ENCODE results near the gene ADCK2. TPM values are rescaled to one million over a fixed set of nuclear protein-coding genes. Genes with fewer than 3 reads are reported as not detected.
"Not testable (repeated sequence)": the region's sequence is repeated elsewhere in the genome, so short reads cannot be mapped to it uniquely, and the experiment has no call there.

Gene ADCK2
- total RNA-seq, 1 donor from 2014 or later = 21.1 TPM

DNA sequence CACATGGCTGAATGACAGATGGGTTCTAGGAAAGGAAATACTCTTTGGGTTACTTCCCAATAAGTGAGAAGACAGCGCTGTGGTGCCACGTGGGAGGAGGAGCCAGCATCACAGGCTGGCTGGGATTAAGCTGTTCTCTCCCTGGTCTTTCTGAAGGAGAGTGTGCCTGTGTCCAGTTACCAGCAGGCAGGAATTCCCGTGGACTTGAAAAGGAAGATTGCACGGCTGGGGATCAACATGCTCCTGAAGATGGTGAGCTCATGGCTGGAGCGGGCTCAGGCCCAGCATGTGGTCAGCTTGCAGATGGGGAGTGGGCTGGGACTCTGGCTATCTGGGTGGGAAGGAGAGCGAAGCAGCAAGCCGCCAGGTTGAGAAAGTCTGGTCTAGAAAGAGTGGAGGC, 8.1 kb downstream of the ADCK2 start:
- peaks cover 24% of the 10 kb centered on the region for H3K36me3 Mint-ChIP-seq (ENCODE audit: low read depth)

GRCh38 chr7:140681766-140682165, 9.0 kb downstream of the ADCK2 start:
- intact Hi-C loops (cut with micrococcal nuclease) = no loop called here
- Mint-ChIP-seq H3K4me3 (no peak overlapping the region), H3K36me3 (ENCODE audit: low read depth) (peaks cover 24% of the 10 kb centered on the region), H3K27me3 (ENCODE audit: insufficient read depth) (no peaks in the 10 kb centered on the region), H3K27ac (no peak overlapping the region), H3K9me3 (no peaks in the 10 kb centered on the region), H3K4me1 (ENCODE audit: low read depth) (no peaks in the 10 kb centered on the region)
- no peak for DNase-seq (ENCODE audit: low spot score)

More for the DNA sequence above, 8.1 kb downstream of the ADCK2 start:
- H3K27me3 Mint-ChIP-seq (ENCODE audit: insufficient read depth) = no peaks in the 10 kb centered on the region
- H3K9me3 Mint-ChIP-seq = no peaks in the 10 kb centered on the region
- no peak overlapping the region for H3K27ac Mint-ChIP-seq
- DNase-seq (ENCODE audit: low spot score) = no peak
- H3K4me1 Mint-ChIP-seq (ENCODE audit: low read depth) = no peaks in the 10 kb centered on the region
- no peak overlapping the region for H3K4me3 Mint-ChIP-seq
- intact Hi-C loops (cut with micrococcal nuclease) = no loop called here

- DNase-seq (ENCODE audit: low spot score) = no peak
- H3K36me3 Mint-ChIP-seq (ENCODE audit: low read depth) = peaks cover 13% of the 10 kb centered on the region
- no peaks in the 10 kb centered on the region for H3K9me3 Mint-ChIP-seq
- H3K4me1 Mint-ChIP-seq (ENCODE audit: low read depth) = no peaks in the 10 kb centered on the region
- H3K27me3 Mint-ChIP-seq (ENCODE audit: insufficient read depth) = no peaks in the 10 kb centered on the region
- intact Hi-C loops (cut with micrococcal nuclease) = no loop called here
- H3K4me3 Mint-ChIP-seq = no peak overlapping the region
- H3K27ac Mint-ChIP-seq = no peak overlapping the region
Observed at GRCh38 chr7:140683657-140684056, 10.9 kb downstream of the ADCK2 start.

DNA sequence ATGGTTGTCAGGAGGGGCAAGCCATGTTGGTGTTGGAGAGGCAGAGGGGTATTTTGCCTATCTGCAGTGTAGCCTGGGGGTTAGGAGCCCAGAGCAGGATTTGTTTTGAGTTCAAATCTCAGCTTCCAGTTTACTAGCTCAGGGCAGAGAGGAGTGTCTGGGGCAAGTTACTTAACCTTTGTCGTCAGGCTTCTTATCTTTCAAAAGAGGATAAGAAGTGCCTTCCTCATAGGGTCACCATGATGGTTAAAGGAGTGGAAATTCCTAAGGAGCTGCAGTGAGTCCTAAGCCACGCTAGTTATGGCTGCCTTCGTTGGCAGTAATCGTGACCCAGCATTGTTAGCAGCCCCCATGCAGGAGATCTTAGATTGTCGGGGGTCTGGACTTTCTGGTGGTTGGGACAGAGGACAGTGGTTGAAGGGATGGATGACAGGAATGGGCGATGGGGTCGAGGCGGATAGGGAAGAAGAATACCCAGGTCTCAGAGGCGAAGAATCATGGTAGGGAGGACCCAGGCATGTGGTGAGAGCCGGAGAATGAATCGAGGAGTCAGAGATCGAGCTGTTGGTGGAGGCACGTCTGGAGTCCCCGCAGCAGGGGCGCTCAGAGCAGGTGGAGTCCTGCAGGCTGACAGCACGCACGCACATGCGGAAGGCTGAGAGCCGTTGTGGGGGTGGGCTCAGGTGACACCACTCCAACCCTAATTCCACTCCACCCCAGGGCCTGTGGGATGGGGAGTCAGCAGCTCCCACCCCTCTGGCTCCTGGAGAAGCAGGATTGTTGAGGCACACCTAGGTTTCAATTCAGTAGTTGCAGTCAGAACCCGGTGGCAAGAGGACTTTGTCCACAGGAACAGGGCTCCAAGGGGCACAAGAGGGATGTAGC, 11.6 kb downstream of the ADCK2 start:
- Mint-ChIP-seq H3K27me3 (ENCODE audit: insufficient read depth) (no peaks in the 10 kb centered on the region), H3K4me3 (no peak overlapping the region), H3K9me3 (no peaks in the 10 kb centered on the region), H3K27ac (no peak overlapping the region), H3K36me3 (ENCODE audit: low read depth) (peaks cover 11% of the 10 kb centered on the region), H3K4me1 (ENCODE audit: low read depth) (no peaks in the 10 kb centered on the region)
- intact Hi-C loops (cut with micrococcal nuclease) = no loop called here
- no peak for DNase-seq (ENCODE audit: low spot score)

DNA sequence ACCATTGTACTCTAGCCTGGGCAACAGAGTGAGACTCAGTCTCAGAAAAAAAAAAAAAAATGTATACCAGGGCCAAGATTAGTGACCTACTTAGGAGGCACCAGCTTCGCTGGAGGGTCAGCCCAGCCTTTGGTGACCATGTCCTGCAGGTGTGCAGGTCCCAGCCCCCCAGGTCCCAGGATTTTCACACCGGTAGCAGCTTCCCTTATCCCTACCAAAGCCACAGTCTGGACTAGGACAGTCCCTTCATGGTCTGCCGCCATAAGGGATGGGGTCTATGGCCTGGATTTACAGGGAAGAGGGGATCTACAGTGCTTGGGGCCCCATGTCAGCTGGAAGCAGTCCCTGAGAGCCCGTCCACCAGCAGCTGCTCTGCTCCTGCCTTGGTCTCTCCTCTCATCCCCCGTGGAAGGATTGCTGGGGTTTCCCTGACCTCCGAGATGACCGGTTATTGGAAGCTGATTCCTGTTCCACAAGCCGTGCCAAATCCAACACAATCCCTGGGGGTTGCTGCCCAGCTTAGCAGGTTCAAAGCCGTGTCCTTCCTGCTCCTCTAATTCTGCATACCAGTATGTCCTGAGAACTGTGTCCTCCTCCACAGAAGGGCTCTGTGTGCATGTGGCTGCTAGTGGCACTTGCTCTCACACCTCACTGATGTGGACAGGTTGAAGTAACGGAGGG, 12.8 kb downstream of the ADCK2 start:
- no peak for DNase-seq (ENCODE audit: low spot score)
- Mint-ChIP-seq H3K4me3 (no peak overlapping the region), H3K4me1 (ENCODE audit: low read depth) (no peaks in the 10 kb centered on the region), H3K27me3 (ENCODE audit: insufficient read depth) (no peaks in the 10 kb centered on the region), H3K27ac (no peak overlapping the region), H3K9me3 (no peaks in the 10 kb centered on the region), H3K36me3 (ENCODE audit: low read depth) (peaks cover 11% of the 10 kb centered on the region)
- intact Hi-C loops (cut with micrococcal nuclease) = no loop called here

DNA sequence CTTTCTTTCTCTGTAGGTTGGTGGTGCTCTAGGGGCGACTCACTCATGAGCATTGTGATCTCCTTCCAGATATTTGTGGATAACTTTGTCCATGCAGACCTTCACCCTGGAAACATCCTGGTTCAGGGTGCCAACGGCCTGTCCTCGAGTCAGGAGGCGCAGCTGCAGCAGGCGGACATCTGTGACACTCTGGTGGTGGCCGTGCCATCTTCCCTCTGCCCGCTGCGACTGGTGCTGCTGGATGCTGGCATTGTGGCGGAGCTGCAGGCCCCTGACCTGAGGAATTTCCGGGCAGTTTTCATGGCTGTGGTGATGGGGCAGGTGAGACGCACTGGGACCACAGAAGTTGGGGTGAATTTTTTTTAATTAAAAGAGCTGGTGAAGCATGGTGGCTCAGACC, 14.2 kb downstream of the ADCK2 start:
- no peaks in the 10 kb centered on the region for H3K27me3 Mint-ChIP-seq (ENCODE audit: insufficient read depth)
- no peak overlapping the region for H3K27ac Mint-ChIP-seq
- intact Hi-C loops (cut with micrococcal nuclease) = no loop called here
- H3K4me3 Mint-ChIP-seq = no peak overlapping the region
- no peaks in the 10 kb centered on the region for H3K4me1 Mint-ChIP-seq (ENCODE audit: low read depth)
- no peaks in the 10 kb centered on the region for H3K9me3 Mint-ChIP-seq
- no peak for DNase-seq (ENCODE audit: low spot score)
- H3K36me3 Mint-ChIP-seq (ENCODE audit: low read depth) = peaks cover 6% of the 10 kb centered on the region

DNA sequence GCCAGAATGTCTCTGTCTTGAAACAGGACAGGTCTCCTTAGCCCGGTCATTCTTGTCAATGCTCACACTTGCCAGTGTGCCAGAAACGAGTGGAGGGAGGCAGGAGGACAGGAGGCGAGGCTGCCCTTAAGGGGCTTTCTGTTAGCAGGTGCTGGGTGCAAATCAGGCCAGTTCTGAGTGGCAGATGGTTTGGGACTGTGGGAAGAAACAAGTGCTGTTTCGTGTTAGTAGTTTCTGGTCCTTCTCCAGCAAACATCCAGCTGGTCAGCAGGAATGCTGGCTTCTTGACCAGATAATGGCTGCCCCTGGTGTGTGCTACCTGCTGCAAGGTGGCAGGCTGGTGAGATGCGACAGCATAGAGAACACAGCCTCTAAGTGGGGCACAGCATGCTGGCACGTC, 15.6 kb downstream of the ADCK2 start:
- H3K4me3 Mint-ChIP-seq = no peak overlapping the region
- H3K36me3 Mint-ChIP-seq (ENCODE audit: low read depth) = peaks cover 7% of the 10 kb centered on the region
- H3K9me3 Mint-ChIP-seq = no peaks in the 10 kb centered on the region
- no peak for DNase-seq (ENCODE audit: low spot score)
- no peaks in the 10 kb centered on the region for H3K4me1 Mint-ChIP-seq (ENCODE audit: low read depth)
- no peaks in the 10 kb centered on the region for H3K27me3 Mint-ChIP-seq (ENCODE audit: insufficient read depth)
- H3K27ac Mint-ChIP-seq = no peak overlapping the region
- intact Hi-C loops (cut with micrococcal nuclease) = no loop called here

DNA sequence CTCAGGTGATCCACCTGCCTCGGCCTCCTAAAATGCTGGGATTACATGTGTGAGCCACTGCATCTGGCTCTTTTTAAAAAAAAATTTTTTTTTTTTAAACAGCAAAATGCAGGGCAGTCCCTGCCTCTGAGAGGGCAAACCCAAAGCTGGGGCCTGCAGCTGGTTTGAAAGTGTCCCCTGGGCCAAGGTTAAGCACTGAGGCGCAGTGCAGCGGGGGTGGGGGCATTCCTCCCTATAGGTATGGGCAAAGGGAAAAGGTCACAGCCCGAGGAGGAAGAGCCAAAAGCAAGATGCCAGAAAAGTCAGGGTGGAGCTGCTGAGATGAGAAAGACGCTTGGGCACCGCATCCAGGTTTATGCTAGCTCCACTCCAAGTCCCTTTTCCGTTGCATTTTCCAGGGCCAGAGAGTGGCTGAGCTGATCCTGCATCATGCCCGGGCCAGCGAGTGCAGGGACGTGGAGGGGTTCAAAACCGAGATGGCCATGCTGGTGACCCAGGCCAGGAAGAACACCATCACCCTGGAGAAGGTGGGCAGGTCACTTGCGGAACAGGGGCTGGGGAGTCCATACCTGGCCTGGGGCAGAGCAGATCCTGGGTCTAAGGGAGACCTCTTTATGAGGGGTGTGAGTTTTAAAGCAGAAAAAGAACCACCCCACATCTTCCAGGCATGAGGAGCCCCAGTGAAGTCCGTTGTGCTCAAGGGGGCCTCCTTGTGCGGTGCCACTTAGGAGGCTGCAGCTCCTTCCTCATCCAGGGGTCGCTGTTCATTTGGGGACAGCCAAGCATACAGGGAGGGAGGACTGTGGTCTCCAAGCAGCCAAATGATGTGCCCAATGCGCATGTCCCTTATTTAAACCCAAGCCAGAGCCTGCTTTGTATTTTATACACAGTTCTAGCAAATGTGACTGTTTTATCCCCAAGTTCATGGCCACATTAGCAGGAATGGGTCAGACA, 16.7 kb downstream of the ADCK2 start:
- no peak overlapping the region for H3K4me3 Mint-ChIP-seq
- H3K36me3 Mint-ChIP-seq (ENCODE audit: low read depth) = peaks cover 6% of the 10 kb centered on the region
- H3K27ac Mint-ChIP-seq = no peak overlapping the region
- DNase-seq (ENCODE audit: low spot score) = no peak
- no peaks in the 10 kb centered on the region for H3K27me3 Mint-ChIP-seq (ENCODE audit: insufficient read depth)
- H3K4me1 Mint-ChIP-seq (ENCODE audit: low read depth) = no peaks in the 10 kb centered on the region
- H3K9me3 Mint-ChIP-seq = no peaks in the 10 kb centered on the region
- intact Hi-C loops (cut with micrococcal nuclease) = loop anchor here (10.0 kb wide), 1 partner anchor 865 kb away; the partner anchor contains the start of gene AGK

GRCh38 chr7:140691376-140692045, 18.8 kb downstream of the ADCK2 start:
- Mint-ChIP-seq H3K4me3 (no peak overlapping the region), H3K36me3 (ENCODE audit: low read depth) (peaks cover 6% of the 10 kb centered on the region), H3K9me3 (no peaks in the 10 kb centered on the region), H3K27me3 (ENCODE audit: insufficient read depth) (no peaks in the 10 kb centered on the region), H3K27ac (no peak overlapping the region), H3K4me1 (ENCODE audit: low read depth) (peaks cover 10% of the 10 kb centered on the region)
- DNase-seq (ENCODE audit: low spot score) = no peak
- intact Hi-C loops (cut with micrococcal nuclease) = loop anchor here (10.0 kb wide), 1 partner anchor 863 kb away; the partner anchor contains the start of gene AGK

GRCh38 chr7:140693849-140694248, 21.1 kb downstream of the ADCK2 start:
- not testable (repeated sequence) for H3K27ac Mint-ChIP-seq; H3K4me3 Mint-ChIP-seq; DNase-seq (ENCODE audit: low spot score); H3K27me3 Mint-ChIP-seq (ENCODE audit: insufficient read depth); H3K9me3 Mint-ChIP-seq
- intact Hi-C loops (cut with micrococcal nuclease) = loop anchor here (10.0 kb wide), 1 partner anchor 861 kb away; the partner anchor contains the start of gene AGK
- Mint-ChIP-seq H3K36me3 (ENCODE audit: low read depth) (peaks cover 15% of the 10 kb centered on the region), H3K4me1 (ENCODE audit: low read depth) (peaks cover 22% of the 10 kb centered on the region)

GRCh38 chr7:140694592-140694991, 21.8 kb downstream of the ADCK2 start:
- Mint-ChIP-seq H3K4me3 (no peak overlapping the region), H3K36me3 (ENCODE audit: low read depth) (peaks cover 20% of the 10 kb centered on the region), H3K4me1 (ENCODE audit: low read depth) (peaks cover 27% of the 10 kb centered on the region), H3K27ac (no peak overlapping the region), H3K9me3 (no peaks in the 10 kb centered on the region), H3K27me3 (ENCODE audit: insufficient read depth) (no peaks in the 10 kb centered on the region)
- no peak for DNase-seq (ENCODE audit: low spot score)
- intact Hi-C loops (cut with micrococcal nuclease) = loop anchor here (10.0 kb wide), 1 partner anchor 860 kb away; the partner anchor contains the start of gene AGK

GRCh38 chr7:140695381-140695780, 22.6 kb downstream of the ADCK2 start:
- peak overlapping the region; percentile 21 for H3K4me3 Mint-ChIP-seq
- peaks cover 30% of the 10 kb centered on the region for H3K4me1 Mint-ChIP-seq (ENCODE audit: low read depth)
- no peaks in the 10 kb centered on the region for H3K27me3 Mint-ChIP-seq (ENCODE audit: insufficient read depth)
- DNase-seq (ENCODE audit: low spot score) = no peak
- H3K36me3 Mint-ChIP-seq (ENCODE audit: low read depth) = peaks cover 22% of the 10 kb centered on the region
- H3K27ac Mint-ChIP-seq = peak overlapping the region; percentile 96
- intact Hi-C loops (cut with micrococcal nuclease) = loop anchor here (5.0 to 10.0 kb wide), 2 partner anchors 293 to 859 kb away; partner anchors contain the start of genes AGK and RAB19
- H3K9me3 Mint-ChIP-seq = no peaks in the 10 kb centered on the region
